ENCODE results near the gene SPIN3. TPM values are rescaled to one million over a fixed set of nuclear protein-coding genes. Genes with fewer than 3 reads are reported as not detected.
"Not testable (repeated sequence)": the region's sequence is repeated elsewhere in the genome, so short reads cannot be mapped to it uniquely, and the experiment has no call there.

The SPIN3 gene
- 10 to 100 TPM in 1 of 2 donors, 1 to 10 TPM in 1; 9.7 to 10.3 TPM for total RNA-seq
- total RNA-seq = 17.5 to 24.6 reads per million in 2 donors

DNA sequence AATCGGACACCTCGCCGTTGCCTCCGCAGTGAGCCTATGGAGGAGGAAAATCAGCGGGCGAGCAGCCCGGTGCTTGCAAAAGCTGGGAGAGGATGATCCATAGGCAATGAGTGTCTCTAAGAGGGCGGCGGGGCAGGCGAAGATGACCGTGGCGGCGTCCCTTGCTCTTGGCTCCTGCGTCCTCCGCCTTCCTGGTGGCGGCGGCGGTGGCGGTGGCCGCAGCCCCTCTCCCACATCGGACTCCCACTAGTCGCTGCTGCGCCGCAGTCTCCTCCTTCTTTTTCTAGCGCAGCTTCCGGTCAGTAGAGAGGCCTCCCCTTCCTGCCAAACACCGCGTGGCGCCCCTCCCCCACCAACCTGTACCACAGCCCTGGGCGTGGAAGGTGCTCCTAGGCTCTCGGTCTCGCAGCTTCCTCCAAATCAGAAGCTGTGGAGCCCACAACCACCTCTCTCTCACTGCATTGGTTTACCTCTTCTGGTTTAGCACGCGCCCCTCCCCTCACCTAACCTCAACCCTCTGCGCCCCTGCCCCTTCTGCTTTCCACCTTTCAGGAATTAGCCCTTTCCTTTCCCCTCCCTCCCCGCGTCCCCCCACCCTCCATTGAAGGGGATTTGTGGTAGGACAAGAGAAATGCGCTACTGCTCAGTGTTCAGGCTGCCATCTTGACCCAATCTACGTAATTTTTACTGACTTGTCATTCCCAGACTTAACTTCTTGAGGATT lies at the start of gene SPIN3:
Gene SPIN3, minus strand, starts transcription at position 271 of the 724 bp plus-strand sequence. CDS start 594 bp downstream, outside the sequence.
- peaks cover 20% of the 10 kb centered on the region for H3K4me1 Mint-ChIP-seq
- H3K36me3 Mint-ChIP-seq (ENCODE audit: low read depth) = peaks cover 2% of the 10 kb centered on the region
- no peaks in the 10 kb centered on the region for H3K27me3 Mint-ChIP-seq
- H3K27ac Mint-ChIP-seq = peak within 1 kb of the TSS; percentile 87
- DNase-seq = peak; percentile 14 to 16 (median 16)
- peak within 1 kb of the TSS; percentile 96 for H3K4me3 Mint-ChIP-seq
- no peaks in the 10 kb centered on the region for H3K9me3 ChIP-seq (ENCODE audit: control insufficient read depth, low read length, poor library complexity, severe bottlenecking)
- peak; percentile 79 for ATAC-seq

DNA sequence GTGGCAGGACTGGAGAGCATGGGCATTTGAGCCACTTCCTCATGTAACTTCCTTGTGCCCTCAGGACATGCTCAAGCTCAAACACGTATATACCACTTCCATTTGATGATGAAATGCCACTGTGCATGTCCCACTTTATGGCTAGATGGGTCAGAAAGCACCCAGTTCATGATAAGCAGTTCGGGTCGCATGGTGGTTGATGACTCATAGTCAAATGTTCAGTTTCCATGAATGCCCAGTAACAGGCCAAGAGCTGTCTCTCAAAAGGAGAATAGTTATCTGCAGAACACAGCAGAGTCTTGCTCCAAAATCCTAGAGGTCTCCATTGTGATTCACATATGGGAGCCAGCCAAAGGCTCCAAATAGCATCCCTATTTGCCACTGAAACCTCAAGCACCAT lies 48.9 kb upstream of the SPIN3 start:
- no peak for DNase-seq

DNA sequence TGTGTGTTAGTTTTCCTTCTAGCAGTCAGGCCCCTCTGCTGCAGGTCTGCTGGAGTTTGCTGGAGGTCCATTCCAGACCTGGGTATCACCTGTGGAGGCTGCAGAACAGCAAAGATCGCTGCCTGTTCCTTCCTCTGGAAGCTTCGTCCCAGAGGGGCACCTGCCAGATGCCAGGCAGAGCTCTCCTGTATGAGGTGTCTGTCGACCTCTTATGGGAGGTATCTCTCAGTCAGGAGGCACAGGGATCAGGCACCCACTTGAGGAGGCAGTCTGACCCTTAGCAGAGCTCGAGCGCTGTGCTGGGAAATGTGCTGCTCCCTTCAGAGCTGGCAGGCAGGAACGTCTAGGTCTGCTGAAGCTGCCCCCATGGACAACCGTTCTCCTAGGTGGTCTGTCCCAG lies 41.9 kb upstream of the SPIN3 start:
- H3K36me3 Mint-ChIP-seq (ENCODE audit: low read depth); DNase-seq; H3K4me3 Mint-ChIP-seq; H3K9me3 ChIP-seq (ENCODE audit: control insufficient read depth, low read length, poor library complexity, severe bottlenecking); H3K4me1 Mint-ChIP-seq; ATAC-seq; H3K27ac Mint-ChIP-seq; H3K27me3 Mint-ChIP-seq: not testable (repeated sequence)

More for the DNA sequence above, 48.9 kb upstream of the SPIN3 start:
- Mint-ChIP-seq H3K27me3 (no peaks in the 10 kb centered on the region), H3K4me3 (no peak overlapping the region), H3K4me1 (no peaks in the 10 kb centered on the region), H3K27ac (no peak overlapping the region), H3K36me3 (ENCODE audit: low read depth) (peaks cover 3% of the 10 kb centered on the region)
- ATAC-seq = no peak
- H3K9me3 ChIP-seq (ENCODE audit: control insufficient read depth, low read length, poor library complexity, severe bottlenecking) = no peaks in the 10 kb centered on the region

DNA sequence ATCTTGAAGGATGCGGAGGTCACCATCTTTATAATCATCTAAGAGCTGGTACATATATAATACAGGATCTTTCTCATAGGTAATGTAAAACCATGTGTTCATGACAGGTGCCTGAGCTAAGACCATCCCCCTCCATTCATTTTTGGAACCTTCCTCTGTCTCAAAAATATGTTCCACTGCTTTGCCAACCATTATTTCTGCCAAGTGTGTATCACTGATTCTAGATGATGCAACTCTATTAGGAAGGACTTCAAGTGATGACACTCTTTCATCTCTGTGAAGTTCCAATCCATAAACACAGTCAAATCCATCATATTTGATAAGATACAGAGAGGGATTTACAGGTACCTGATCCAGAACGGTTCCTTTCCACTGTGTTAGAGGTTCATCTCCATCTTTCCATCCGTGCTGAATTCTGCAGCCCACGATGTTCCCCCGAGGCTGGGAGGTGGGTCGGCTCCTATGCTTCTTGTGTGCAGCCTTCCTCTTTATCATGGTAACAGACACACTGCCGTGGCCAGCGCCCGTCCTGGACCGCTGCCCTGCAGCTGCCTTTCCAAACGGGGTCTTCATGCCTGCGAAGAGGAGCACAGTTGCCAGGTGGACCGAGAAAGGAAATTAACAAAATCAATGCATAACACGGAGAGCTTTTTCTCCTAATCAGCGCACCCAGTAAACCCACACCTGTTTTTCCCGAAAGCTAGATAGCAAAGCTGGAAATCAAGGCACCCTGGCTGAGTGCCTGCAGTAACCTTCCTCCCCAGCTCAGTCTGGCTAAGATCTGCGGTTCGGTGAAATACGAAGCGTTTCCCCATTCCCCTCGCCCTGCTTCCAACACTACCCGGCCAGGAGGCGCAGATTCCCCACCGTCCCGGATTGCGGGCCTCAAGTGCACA lies 718 bp downstream of the SPIN3 start:
- peak; percentile 37 for ATAC-seq
- peak overlapping the region; percentile 87 for H3K27ac Mint-ChIP-seq

DNA sequence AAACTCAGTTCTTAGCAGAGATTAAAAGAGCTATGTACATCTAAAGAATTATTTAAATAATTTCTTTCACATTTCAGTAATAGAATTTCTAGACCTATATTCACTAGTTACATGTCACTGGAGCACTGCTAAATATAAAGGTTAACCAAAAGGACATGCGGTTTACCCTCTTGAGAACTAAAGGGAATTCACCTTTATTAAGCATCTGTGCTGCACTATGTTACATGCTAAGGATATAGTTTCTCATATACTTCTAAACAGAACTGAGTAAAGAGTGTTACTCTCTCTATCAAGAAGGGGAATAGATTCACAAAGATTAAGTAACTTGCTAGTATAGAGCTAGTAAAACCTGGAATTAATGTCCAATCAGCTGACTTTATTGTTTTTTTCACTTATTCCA lies 7.6 kb downstream of the SPIN3 start:
- no peaks in the 10 kb centered on the region for H3K9me3 ChIP-seq (ENCODE audit: control insufficient read depth, low read length, poor library complexity, severe bottlenecking)
- H3K36me3 Mint-ChIP-seq (ENCODE audit: low read depth) = peaks cover 5% of the 10 kb centered on the region
- DNase-seq (no peak), ATAC-seq (no peak)
- peak overlapping the region; percentile 21 for H3K4me3 Mint-ChIP-seq
- peaks cover 21% of the 10 kb centered on the region for H3K4me1 Mint-ChIP-seq
- peak overlapping the region; percentile 11 for H3K27ac Mint-ChIP-seq
- H3K27me3 Mint-ChIP-seq = no peaks in the 10 kb centered on the region

More for the DNA sequence above, 718 bp downstream of the SPIN3 start:
- Mint-ChIP-seq H3K27me3 (no peaks in the 10 kb centered on the region), H3K36me3 (ENCODE audit: low read depth) (peaks cover 2% of the 10 kb centered on the region), H3K4me3 (peak overlapping the region; percentile 96), H3K4me1 (peaks cover 20% of the 10 kb centered on the region)
- no peaks in the 10 kb centered on the region for H3K9me3 ChIP-seq (ENCODE audit: control insufficient read depth, low read length, poor library complexity, severe bottlenecking)
- DNase-seq = no peak

DNA sequence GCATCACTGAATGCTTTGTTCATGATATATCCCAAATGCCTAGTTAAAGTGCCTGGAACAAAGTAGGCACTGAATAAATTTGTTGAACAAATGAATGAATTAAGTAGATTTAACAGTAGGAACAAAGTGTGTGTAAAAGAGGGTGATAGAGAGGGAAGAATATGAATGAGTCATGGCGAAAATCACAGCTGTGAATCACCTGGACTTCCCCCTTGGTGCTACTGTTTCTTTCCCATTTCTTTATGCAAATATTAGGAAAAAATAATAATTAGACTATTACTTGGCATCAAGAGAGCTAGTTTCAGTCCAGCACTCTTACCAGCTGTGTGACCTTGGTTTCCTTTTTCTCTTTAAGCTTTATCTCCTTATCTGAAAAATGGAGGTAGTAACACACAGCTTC lies 9.2 kb downstream of the SPIN3 start:
- DNase-seq (no peak), ATAC-seq (no peak)
- Mint-ChIP-seq H3K27ac (peak overlapping the region; percentile 76), H3K4me1 (peaks cover 16% of the 10 kb centered on the region), H3K27me3 (no peaks in the 10 kb centered on the region), H3K36me3 (ENCODE audit: low read depth) (peaks cover 5% of the 10 kb centered on the region), H3K4me3 (no peak overlapping the region)
- no peaks in the 10 kb centered on the region for H3K9me3 ChIP-seq (ENCODE audit: control insufficient read depth, low read length, poor library complexity, severe bottlenecking)

DNA sequence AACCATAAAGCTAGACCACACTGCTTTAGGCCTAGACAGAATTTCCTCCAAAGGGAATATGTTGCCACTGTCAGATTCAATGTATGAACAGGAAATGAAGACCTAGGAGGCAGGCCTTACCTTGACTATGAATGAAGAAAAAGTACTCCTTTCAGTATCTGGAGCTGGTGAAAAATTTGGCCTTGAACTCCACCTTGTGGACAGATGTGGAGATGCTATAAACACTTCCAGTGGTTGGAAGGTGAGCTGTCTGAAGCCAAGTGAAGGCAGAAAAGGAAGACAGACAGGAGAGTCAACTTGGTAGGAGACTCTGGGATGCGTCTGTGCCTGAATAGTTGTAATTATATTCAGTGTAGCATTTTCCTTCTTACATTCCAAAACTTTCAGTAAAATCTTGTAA lies 17.2 kb downstream of the SPIN3 start:
- Mint-ChIP-seq H3K27ac (no peak overlapping the region), H3K27me3 (no peaks in the 10 kb centered on the region), H3K36me3 (ENCODE audit: low read depth) (no peaks in the 10 kb centered on the region), H3K4me3 (no peak overlapping the region), H3K4me1 (no peaks in the 10 kb centered on the region)
- ATAC-seq (peak; percentile 75), DNase-seq (peak in 1 of 3 donors; percentile 13)
- H3K9me3 ChIP-seq (ENCODE audit: control insufficient read depth, low read length, poor library complexity, severe bottlenecking) = no peaks in the 10 kb centered on the region

- no peak overlapping the region for H3K27ac Mint-ChIP-seq
- H3K4me3 Mint-ChIP-seq = no peak overlapping the region
- H3K4me1 Mint-ChIP-seq = no peaks in the 10 kb centered on the region
Measured at GRCh38 chrX:56975611-56976010, 19.7 kb downstream of the SPIN3 start.

GRCh38 chrX:56974408-56974807 lies 20.9 kb downstream of the SPIN3 start:
- ATAC-seq (no peak), DNase-seq (no peak)
- H3K36me3 Mint-ChIP-seq (ENCODE audit: low read depth) = no peaks in the 10 kb centered on the region
- H3K27ac Mint-ChIP-seq = no peak overlapping the region
- no peaks in the 10 kb centered on the region for H3K4me1 Mint-ChIP-seq
- H3K9me3 ChIP-seq (ENCODE audit: control insufficient read depth, low read length, poor library complexity, severe bottlenecking) = no peaks in the 10 kb centered on the region
- H3K27me3 Mint-ChIP-seq = no peaks in the 10 kb centered on the region
- H3K4me3 Mint-ChIP-seq = no peak overlapping the region

More at GRCh38 chrX:56975611-56976010, 19.7 kb downstream of the SPIN3 start:
- H3K27me3 Mint-ChIP-seq = no peaks in the 10 kb centered on the region
- ATAC-seq (no peak), DNase-seq (no peak)
- H3K36me3 Mint-ChIP-seq (ENCODE audit: low read depth) = no peaks in the 10 kb centered on the region
- no peaks in the 10 kb centered on the region for H3K9me3 ChIP-seq (ENCODE audit: control insufficient read depth, low read length, poor library complexity, severe bottlenecking)

GRCh38 chrX:56969559-56969958 lies 25.8 kb downstream of the SPIN3 start:
- Mint-ChIP-seq H3K4me1 (no peaks in the 10 kb centered on the region), H3K4me3 (no peak overlapping the region), H3K36me3 (ENCODE audit: low read depth) (peaks cover 4% of the 10 kb centered on the region), H3K27me3 (no peaks in the 10 kb centered on the region), H3K27ac (no peak overlapping the region)
- no peaks in the 10 kb centered on the region for H3K9me3 ChIP-seq (ENCODE audit: control insufficient read depth, low read length, poor library complexity, severe bottlenecking)
- DNase-seq (no peak), ATAC-seq (no peak)

DNA sequence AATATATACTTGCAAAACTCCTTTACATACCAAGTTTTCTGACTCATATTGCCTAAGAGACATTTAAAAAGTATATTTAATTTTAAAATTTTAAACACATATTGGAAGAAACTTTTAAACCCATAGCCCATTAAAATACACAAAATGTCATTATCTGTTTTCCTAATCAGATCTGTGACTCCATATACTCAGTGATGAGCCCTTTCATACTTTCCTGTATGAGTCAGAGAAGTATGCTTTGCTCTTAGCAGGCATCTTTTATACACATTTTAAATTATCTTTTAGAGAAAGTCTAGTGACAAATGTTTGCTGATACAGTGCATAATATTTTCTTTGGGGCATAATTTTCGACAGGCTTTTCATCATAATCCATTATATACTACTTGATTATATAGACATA lies 26.4 kb downstream of the SPIN3 start:
- no peaks in the 10 kb centered on the region for H3K27me3 Mint-ChIP-seq
- DNase-seq = no peak
- H3K9me3 ChIP-seq (ENCODE audit: control insufficient read depth, low read length, poor library complexity, severe bottlenecking) = no peaks in the 10 kb centered on the region
- H3K27ac Mint-ChIP-seq = no peak overlapping the region
- no peak overlapping the region for H3K4me3 Mint-ChIP-seq
- H3K36me3 Mint-ChIP-seq (ENCODE audit: low read depth) = peaks cover 4% of the 10 kb centered on the region
- peaks cover 1% of the 10 kb centered on the region for H3K4me1 Mint-ChIP-seq
- ATAC-seq = no peak

DNA sequence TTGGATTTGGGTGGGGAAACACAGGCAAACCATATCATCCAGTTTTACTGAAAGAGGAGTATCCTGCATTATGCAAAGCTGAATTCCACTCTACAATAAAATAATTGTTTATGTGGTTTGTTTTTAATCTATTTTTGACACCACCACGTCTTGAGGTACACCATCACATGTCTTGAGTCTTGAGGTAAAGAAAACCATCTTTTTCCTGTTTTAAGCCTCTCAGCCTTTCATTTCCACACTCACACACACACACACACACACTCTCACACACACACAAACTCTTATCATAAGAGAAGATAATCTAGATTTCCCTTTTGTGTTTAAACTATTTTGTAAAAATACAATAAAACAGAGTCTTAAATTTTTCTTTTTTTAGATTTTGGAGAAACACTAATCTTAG lies 32.0 kb downstream of the SPIN3 start:
- no peak for DNase-seq
- H3K9me3 ChIP-seq (ENCODE audit: control insufficient read depth, low read length, poor library complexity, severe bottlenecking) = no peaks in the 10 kb centered on the region
- Mint-ChIP-seq H3K36me3 (ENCODE audit: low read depth) (peaks cover 4% of the 10 kb centered on the region), H3K4me3 (no peak overlapping the region), H3K27me3 (no peaks in the 10 kb centered on the region), H3K27ac (peak overlapping the region; percentile 39), H3K4me1 (peaks cover 3% of the 10 kb centered on the region)
- no peak for ATAC-seq

DNA sequence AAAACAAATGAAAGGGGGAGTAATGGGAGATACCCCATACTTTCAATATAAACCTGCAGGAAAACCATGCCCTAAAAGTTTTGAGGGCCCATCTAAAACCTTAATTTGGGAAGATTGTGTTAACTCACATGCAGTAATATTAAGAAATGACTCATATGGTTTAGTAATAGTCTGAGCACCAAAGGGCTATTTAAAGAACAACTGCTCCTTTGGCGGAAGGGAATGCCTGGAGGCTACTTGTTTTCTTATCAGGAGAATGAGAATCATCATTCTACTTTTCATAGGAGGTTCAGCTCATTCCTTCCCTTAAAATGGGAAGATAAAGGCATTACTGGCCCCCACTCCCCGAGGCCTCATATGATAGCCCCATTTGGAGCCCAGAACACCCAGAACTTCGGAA lies 47.6 kb downstream of the SPIN3 start:
- no peaks in the 10 kb centered on the region for H3K27me3 Mint-ChIP-seq
- no peaks in the 10 kb centered on the region for H3K9me3 ChIP-seq (ENCODE audit: control insufficient read depth, low read length, poor library complexity, severe bottlenecking)
- no peak for DNase-seq
- H3K36me3 Mint-ChIP-seq (ENCODE audit: low read depth) = no peaks in the 10 kb centered on the region
- H3K4me3 Mint-ChIP-seq = no peak overlapping the region
- ATAC-seq = no peak
- no peak overlapping the region for H3K27ac Mint-ChIP-seq
- no peaks in the 10 kb centered on the region for H3K4me1 Mint-ChIP-seq
